SU-DHL-6 (cell line): ENCODE measurements around the gene TRMT6.

Source experiments
- CTCF ChIP-seq: fragments of 200-600 bp; sonication (generic); IDR thresholded peaks from one replicate; pipeline ENCODE4 v1.5.1; 2017; ENCODE audit warnings: antibody characterized with exemption, mild to moderate bottlenecking, low read length, moderate library complexity; ENCODE audit not compliant: insufficient read depth, poor library complexity, severe bottlenecking
- EZH2phosphoT487 ChIP-seq: fragments of 200-600 bp; sonication (generic), shearing (Covaris generic); conservative IDR thresholded peaks from 2 replicates; pipeline ENCODE4 v1.6.1; 2018; ENCODE audit warnings: mild to moderate bottlenecking, antibody characterized with exemption, low read length, moderate library complexity, mixed read lengths

GRCh38 chr20:5900908-5901307, 49.4 kb downstream of the TRMT6 start:
- no peak for TF ChIP-seq CTCF
- no peak for TF ChIP-seq EZH2phosphoT487
